GM12878 (cell line): ENCODE measurements around the gene THSD8.

Experiments
- BRCA1 ChIP-seq: IDR thresholded peaks from 2 replicates; pipeline ENCODE4 v1.6.1; 2011; ENCODE audit warnings: low read depth, low read length, improper control_type of control experiment
- CHD4 ChIP-seq: fragments of 200-600 bp; sonication (generic); IDR thresholded peaks from 2 replicates; pipeline ENCODE4 v1.6.1; 2016; ENCODE audit warnings: mild to moderate bottlenecking

DNA sequence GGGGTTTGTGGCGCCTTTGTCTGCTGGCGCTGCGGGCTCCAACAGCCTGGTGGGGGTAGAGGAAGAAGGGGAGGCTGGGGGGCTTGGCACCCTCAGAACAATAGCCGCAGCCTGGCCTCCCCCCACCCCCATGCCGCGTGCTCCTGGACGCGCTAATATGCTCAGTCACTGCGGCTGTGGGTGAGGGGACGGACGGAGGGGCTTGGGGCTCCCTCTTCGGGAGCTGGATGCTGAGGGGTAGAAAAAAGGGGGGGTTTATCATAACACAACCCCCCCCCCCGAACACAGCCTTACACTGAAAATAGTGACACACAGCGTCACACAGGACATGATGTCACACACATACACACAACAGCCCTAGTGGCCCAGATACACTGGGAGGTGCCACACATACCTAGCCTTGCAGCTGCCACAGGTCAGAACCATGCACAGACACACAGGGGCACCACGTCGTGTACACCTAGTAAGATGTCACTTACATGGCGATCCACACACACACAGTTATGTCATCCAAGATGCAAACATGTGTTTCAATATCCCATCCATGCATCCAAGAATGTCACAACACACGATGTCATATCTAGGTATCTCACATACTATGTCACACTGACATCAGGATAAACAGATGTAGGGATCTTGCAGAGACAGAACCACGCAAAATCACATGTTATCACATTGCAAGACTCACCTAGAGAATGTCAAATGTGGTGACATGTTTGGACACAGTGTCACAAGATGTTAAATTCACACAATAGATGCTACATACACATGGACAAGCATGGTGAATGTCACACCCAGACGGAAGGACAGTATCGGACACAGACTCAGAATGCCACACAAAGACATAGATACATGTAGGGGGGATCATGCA lies 37.3 kb downstream of the THSD8 start:
- TF ChIP-seq CHD4 (no peak), BRCA1 (no peak)
